HG02610 (cell line): ENCODE data around the gene ALB.

Experiments
- ATAC-seq: cut with Tn5 transposase; IDR thresholded peaks from one replicate; pipeline ENCODE4 v1.9.1; 2021; ENCODE audit warnings: mild to moderate bottlenecking, moderate library complexity; ENCODE audit not compliant: unreplicated experiment

ALB gene

GRCh38 chr4:73429826-73430587, 25.9 kb downstream of the ALB start:
- no peak for ATAC-seq

GRCh38 chr4:73431813-73432168, 27.7 kb downstream of the ALB start:
- no peak for ATAC-seq

- ATAC-seq = no peak
Observed at GRCh38 chr4:73432169-73433000, 28.3 kb downstream of the ALB start.

- ATAC-seq = no peak
Observed at GRCh38 chr4:73433140-73433539, 29.1 kb downstream of the ALB start.

- ATAC-seq = peak; percentile 58
Observed at GRCh38 chr4:73434311-73434710, 30.2 kb downstream of the ALB start.

- ATAC-seq = no peak
Observed at GRCh38 chr4:73435984-73436383, 31.9 kb downstream of the ALB start, which contains the start of gene AFP. AFP (plus strand) TSS chr4:73436221; CDS start chr4:73436263, 42 bp downstream.

- no peak for ATAC-seq
Observed at GRCh38 chr4:73436674-73437557, 32.8 kb downstream of the ALB start.

- ATAC-seq = no peak
Observed at GRCh38 chr4:73437558-73437956, 33.5 kb downstream of the ALB start.

- no peak for ATAC-seq
Observed at GRCh38 chr4:73438048-73438447, 34.0 kb downstream of the ALB start.

- ATAC-seq = no peak
Observed at GRCh38 chr4:73438582-73439215, 34.6 kb downstream of the ALB start.

- no peak for ATAC-seq
Observed at GRCh38 chr4:73439445-73439844, 35.4 kb downstream of the ALB start.

GRCh38 chr4:73439991-73440390, 35.9 kb downstream of the ALB start:
- no peak for ATAC-seq

GRCh38 chr4:73440653-73441052, 36.6 kb downstream of the ALB start:
- no peak for ATAC-seq

GRCh38 chr4:73442275-73442674, 38.2 kb downstream of the ALB start:
- no peak for ATAC-seq

GRCh38 chr4:73443224-73443623, 39.1 kb downstream of the ALB start:
- ATAC-seq = no peak

- no peak for ATAC-seq
Observed at GRCh38 chr4:73445383-73446335, 41.6 kb downstream of the ALB start.

GRCh38 chr4:73446336-73446938, 42.4 kb downstream of the ALB start:
- peak; percentile 96 for ATAC-seq

- no peak for ATAC-seq
Observed at GRCh38 chr4:73447671-73448070, 43.6 kb downstream of the ALB start.
